ENCODE measurements around the gene INPP5K.
"Not testable (repeated sequence)": the region's sequence is repeated elsewhere in the genome, so short reads cannot be mapped to it uniquely, and the experiment has no call there.

The INPP5K gene

GRCh38 chr17:1461198-1461944 is 55.0 kb downstream of the INPP5K start:
- DNase-seq = no peak

- DNase-seq = peak; percentile 37
These were observed 56.2 kb downstream of the INPP5K start for GRCh38 chr17:1460233-1460632.

DNA sequence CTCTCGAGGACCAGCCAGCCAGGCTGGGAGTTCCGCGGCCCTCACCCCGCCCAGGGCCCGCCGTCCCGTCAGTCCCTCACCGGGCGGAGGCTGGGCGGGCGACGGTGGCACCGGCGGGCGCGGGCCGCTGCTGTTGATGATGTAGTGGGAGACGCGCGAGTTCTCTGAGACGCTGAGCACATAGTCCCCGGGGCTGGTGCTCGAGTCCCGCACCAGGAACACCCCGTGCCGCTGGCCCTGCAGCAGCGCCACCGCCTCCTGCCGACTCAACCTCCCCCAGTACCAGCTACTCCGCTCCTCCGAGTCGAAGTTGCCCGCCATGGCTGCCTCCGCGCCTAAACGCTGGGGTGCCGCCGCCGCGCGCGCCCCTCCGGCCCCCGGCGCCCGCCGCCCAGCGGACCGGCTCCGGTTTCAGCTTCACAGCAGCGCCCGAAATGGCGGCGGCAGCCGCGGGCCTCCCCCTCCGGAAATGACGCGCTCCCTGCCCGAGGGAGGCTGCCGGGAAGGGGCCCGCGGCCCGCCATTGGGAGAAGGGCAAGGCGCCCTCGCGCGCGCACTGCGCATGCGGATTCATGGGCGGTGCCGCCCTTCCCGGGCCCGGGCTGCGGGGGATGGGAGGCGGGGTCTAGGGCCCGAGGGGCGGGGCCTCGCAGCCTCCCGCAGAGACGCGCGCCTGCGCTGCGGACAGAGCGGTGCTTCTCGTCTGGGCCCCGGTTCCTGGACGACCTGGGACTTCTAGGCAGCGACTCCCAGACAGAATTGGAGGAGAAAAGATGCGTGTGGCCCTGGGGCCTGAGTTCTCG is 60.4 kb downstream of the INPP5K start, which contains the start of gene CRK:
TSS of gene CRK (minus strand) at position 436 of the 803 bp plus-strand sequence. CDS start at position 321, 115 bp downstream.
- peak; percentile 95 for DNase-seq

DNA sequence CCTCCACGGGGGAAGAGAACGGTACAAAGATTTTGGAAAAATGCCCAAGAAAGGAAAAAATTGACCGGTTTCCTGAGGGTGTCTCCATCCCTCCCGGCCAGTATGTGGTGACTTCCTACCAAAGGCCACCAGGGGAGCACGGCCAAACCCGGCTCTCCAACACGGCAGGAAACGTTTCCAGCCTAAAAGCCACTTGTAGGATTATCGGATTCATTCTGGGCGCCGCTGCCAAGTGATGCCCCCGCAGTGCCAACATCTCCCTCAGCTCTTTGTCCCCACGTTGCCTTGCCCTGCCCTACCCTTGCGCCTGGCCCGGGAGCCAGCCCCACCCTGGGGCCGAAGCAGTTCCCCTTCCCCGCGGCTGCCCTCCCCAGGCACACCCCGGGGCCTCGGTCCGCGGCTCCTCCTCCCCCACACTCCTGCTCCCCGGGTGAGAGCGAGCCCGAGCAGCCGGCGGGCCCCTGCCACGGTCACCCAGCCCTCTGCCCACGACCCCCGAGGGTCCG is 61.1 kb downstream of the INPP5K start:
- DNase-seq = peak; percentile 80

DNA sequence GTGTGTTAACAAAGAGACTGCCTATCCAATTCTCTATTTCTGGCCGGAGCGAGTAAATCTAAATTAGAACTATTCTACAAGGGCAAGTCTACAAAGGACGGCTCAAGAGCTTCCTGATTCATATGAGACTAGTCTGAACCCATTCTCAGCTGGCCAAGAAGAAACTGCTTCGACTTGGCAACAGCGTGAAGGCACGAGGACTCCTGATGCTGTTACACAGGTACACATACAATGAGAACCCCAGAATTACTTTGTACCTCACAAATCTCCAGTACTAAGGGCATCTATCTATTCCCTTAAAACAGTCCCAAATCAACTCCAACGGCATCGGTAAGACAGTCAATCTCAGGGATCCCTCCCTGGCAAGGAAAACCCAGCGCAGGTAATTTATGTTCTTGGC is 61.9 kb downstream of the INPP5K start:
- no peak for DNase-seq

- DNase-seq = not testable (repeated sequence)
These were observed 62.7 kb downstream of the INPP5K start for GRCh38 chr17:1453694-1454093.

GRCh38 chr17:1452836-1453235 is 63.6 kb downstream of the INPP5K start:
- no peak for DNase-seq

GRCh38 chr17:1450261-1450660 is 66.2 kb downstream of the INPP5K start:
- DNase-seq = not testable (repeated sequence)

DNA sequence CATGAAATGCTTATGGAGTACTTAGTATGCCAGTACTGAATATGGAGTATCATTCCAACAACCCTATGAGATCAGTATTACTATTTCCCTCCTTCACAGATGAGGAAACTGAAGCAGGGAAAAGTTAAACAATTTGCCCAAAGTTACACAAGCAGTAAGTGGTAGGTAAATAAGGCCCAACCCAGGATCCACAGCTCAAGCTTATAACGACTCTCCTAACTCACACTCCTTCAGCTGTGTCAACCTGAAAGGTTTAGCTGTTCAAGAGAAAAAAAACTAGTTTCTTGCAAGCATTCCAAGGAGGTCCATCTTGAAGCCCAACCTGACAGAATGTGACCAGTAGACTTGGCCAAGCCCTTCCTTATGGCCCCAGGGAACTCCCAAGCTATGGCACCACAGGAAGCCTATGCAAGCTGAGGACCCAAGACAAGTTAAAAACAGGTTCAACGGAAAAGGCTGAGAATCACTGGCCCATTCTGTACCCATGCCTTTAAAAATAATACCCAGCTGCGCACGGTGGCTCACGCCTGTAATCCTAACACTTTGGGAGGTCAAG is 66.9 kb downstream of the INPP5K start:
- no peak for DNase-seq

DNA sequence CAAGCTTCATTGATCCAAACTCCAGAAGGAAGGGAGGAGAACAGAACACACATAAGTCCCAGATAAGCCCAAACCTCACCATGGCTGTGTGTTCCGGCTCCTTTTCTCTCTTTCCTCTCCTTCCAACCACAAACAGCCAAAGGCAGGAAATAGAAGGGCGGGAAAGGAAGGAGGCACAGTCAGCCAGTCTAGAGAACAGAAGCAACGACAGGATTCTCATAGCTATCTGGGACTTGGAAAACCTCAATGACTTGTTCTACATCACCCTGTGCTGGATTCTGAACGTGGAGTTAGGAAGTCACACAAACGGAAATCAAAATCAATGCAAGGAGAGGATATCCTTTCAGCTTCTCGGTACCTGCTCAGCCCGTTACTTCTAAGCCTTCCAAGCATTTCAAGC is 69.4 kb downstream of the INPP5K start:
- no peak for DNase-seq

DNA sequence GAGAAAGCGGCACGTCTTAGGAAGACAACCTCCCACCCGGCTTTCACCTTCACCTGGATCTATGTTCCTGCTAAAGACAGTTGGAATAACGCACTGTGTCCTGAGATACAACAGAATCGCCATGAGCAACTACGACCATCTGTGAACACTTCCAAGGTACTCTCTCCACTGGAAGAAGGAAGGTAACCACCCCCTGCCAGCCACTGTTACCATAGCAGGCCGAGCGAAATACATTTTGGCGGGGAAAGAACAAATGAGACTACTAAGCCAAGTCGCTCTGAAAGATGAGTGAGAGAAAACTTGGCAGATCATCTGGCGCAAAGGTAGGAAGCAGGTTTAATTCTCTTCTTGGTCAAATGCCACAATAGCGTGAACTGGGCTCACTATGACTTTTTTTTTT is 70.2 kb downstream of the INPP5K start:
- DNase-seq = no peak

GRCh38 chr17:1445695-1446094 is 70.7 kb downstream of the INPP5K start:
- DNase-seq = not testable (repeated sequence)

Measured in EL (cell line).